ENCODE data around the gene HSPH1.

DNA sequence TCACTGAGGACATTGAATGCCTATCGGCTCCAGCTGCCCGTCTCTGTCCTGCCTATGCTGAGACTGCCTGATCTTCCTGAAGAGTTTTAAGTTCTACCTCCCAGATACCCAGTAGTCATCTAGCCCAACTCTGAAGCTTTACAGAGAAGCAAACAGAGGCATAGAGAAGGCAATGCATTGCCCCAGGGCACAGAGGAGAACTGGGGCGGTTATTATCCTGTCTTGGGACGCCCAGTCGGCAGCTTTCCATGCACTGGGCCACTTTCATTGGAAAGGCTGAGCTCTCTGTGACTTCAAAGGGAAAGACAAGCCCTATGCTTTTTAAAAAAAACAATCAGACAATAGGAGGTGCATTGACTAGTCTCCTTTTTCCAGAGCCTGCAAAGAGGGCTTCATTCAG is 71.6 kb downstream of the HSPH1 start:
- TF ChIP-seq SUZ12 (IDR thresholded peaks at IDR 0.05; ENCODE audit: extremely low read depth, insufficient read depth, insufficient read length) (no peak), YY1 (IDR thresholded peaks at IDR 0.05; ENCODE audit: insufficient read depth, insufficient read length) (no peak)

Measured in NT2/D1 (cell line).